Choroid plexus epithelial cell (primary cell): ENCODE data around the gene BMP7.

ENCODE experiments used
- DNase-seq: peaks from one replicate; pipeline ENCODE4 v3.0.0-alpha.2; 2010; ENCODE audit warnings: low read depth
- H3K4me3 ChIP-seq: 2 replicates; pipeline ENCODE4 v1.5.1; 2011; ENCODE audit warnings: low read depth, mild to moderate bottlenecking, control low read depth, low read length, moderate library complexity
- CTCF ChIP-seq: conservative IDR thresholded peaks from 2 replicates; pipeline ENCODE4 v1.5.1; 2011; ENCODE audit warnings: low read depth, mild to moderate bottlenecking, control low read depth, inconsistent platforms, low read length, moderate library complexity

The BMP7 gene

GRCh38 chr20:57310821-57311514 lies 44.5 kb upstream of the BMP7 start:
- H3K4me3 ChIP-seq = no peak overlapping the region
- TF ChIP-seq CTCF = no peak
- no peak for DNase-seq

GRCh38 chr20:57309544-57310115 lies 43.2 kb upstream of the BMP7 start:
- DNase-seq = no peak
- no peak for TF ChIP-seq CTCF
- no peak overlapping the region for H3K4me3 ChIP-seq

- DNase-seq = no peak
- no peak overlapping the region for H3K4me3 ChIP-seq
- no peak for TF ChIP-seq CTCF
Observed at GRCh38 chr20:57308451-57309271, 42.2 kb upstream of the BMP7 start.

GRCh38 chr20:57306747-57307146 lies 40.3 kb upstream of the BMP7 start:
- TF ChIP-seq CTCF = no peak
- no peak for DNase-seq

GRCh38 chr20:57301026-57301425 lies 34.6 kb upstream of the BMP7 start:
- no peak for TF ChIP-seq CTCF
- H3K4me3 ChIP-seq = no peak overlapping the region
- DNase-seq = no peak

More at GRCh38 chr20:57306747-57307146, 40.3 kb upstream of the BMP7 start:
- H3K4me3 ChIP-seq = no peak overlapping the region

- no peak overlapping the region for H3K4me3 ChIP-seq
- no peak for DNase-seq
- TF ChIP-seq CTCF = no peak
Observed at GRCh38 chr20:57298457-57298856, 32.0 kb upstream of the BMP7 start.
